Calu3 (cell line): ENCODE data around the gene SIGMAR1. TPM values are rescaled to one million over a fixed set of nuclear protein-coding genes. Genes with fewer than 3 reads are reported as not detected.

ENCODE experiments used
- BruUV-seq: library from RNA; stranded (reverse); fragments of 400-500 nt; replicated peaks from 2 replicates; lab custom pipeline; 2021; lab: Mats Ljungman, UMichigan
- CTCF ChIA-PET: fragments of 300-600 bp; sonication (Branson Sonifier 250); formaldehyde crosslinking; loops from one replicate; lab custom pipeline; 2022; ENCODE audit warnings: antibody characterized with exemption; lab: Charles Lee
- DNase-seq: peaks from one replicate; pipeline ENCODE4 v3.0.0; 2022
- H3K27ac Mint-ChIP-seq: one replicate; pipeline ENCODE4 v1.8.0; 2022; ENCODE audit warnings: mixed read lengths; ENCODE audit not compliant: unreplicated experiment
- H3K27me3 Mint-ChIP-seq: one replicate; pipeline ENCODE4 v1.8.0; 2022; ENCODE audit warnings: mixed read lengths; ENCODE audit not compliant: unreplicated experiment
- H3K36me3 Mint-ChIP-seq: one replicate; pipeline ENCODE4 v1.8.0; 2022; ENCODE audit warnings: mild to moderate bottlenecking, moderate library complexity, mixed read lengths; ENCODE audit not compliant: insufficient read depth, unreplicated experiment
- H3K4me1 Mint-ChIP-seq: one replicate; pipeline ENCODE4 v1.8.0; 2022; ENCODE audit warnings: mild to moderate bottlenecking, low read depth, mixed read lengths; ENCODE audit not compliant: unreplicated experiment
- H3K4me3 Mint-ChIP-seq: one replicate; pipeline ENCODE4 v1.8.0; 2022; ENCODE audit warnings: mild to moderate bottlenecking, low read depth, moderate library complexity, mixed read lengths; ENCODE audit not compliant: unreplicated experiment
- H3K9me3 Mint-ChIP-seq: one replicate; pipeline ENCODE4 v1.8.0; 2022; ENCODE audit warnings: low read depth, mixed read lengths; ENCODE audit not compliant: unreplicated experiment
- intact Hi-C: fragments of 100-400 bp; cut with micrococcal nuclease; formaldehyde crosslinking; loops from one replicate; pipeline ENCODE4 v1.10.0; 2022; ENCODE audit not compliant: unreplicated experiment
- total RNA-seq: library from RNA; stranded (reverse); gene quantifications from 2 replicates; pipeline ENCODE4 v1.2.3, GENCODE V29; 2022
- TF ChIP-seq, protein P1 (sequence below): fragments of 200-600 bp; IDR thresholded peaks from one replicate; pipeline ENCODE4 v1.8.0; 2022; ENCODE audit warnings: antibody characterized with exemption; ENCODE audit not compliant: unreplicated experiment

Gene SIGMAR1
- total RNA-seq, 1 experiment from 2014 or later: 65.6 TPM

DNA sequence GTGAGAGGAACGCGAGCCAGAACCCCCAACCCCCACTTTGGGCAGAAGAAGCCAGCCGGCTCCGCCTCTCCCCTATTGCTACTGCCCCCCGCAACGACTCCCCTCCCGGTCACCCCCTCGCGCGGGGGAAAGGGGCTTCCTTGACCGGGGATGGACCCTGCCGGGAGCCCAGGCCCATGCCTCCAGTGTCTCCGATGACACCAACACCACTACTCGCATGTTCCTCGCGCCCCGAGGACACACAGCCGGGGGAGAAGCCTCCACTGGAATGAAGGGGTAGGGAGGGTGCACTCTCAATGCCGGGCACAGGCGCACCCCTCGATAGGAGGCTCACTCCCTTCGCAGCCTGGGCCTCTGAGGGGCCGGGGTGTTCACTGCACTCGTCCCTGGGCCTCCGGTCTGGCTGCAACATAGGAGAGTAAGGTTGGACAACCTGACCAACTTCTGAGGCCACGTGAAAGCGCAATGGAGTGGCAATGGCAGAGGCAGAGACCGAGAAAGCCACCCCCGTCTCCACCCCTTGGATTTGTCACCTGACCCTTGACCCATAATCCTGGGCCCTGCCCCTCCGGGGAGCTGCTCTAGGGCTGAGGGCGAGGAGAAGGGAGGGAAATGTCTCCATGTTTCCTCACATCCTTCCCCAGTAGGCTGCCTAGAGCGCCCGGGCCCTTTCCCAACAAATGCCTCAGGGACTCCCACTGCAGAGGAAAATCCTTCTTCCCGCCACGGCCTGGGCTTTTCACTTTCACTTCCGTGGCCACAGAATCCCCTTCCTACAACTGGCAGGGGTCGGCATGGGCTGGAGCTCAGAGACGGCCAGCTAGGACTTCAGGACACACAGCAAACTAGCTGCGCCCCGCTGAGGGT lies 47.0 kb downstream of the SIGMAR1 start:
- BruUV-seq: no TSS peak
- no peak overlapping the region for H3K27ac Mint-ChIP-seq

DNA sequence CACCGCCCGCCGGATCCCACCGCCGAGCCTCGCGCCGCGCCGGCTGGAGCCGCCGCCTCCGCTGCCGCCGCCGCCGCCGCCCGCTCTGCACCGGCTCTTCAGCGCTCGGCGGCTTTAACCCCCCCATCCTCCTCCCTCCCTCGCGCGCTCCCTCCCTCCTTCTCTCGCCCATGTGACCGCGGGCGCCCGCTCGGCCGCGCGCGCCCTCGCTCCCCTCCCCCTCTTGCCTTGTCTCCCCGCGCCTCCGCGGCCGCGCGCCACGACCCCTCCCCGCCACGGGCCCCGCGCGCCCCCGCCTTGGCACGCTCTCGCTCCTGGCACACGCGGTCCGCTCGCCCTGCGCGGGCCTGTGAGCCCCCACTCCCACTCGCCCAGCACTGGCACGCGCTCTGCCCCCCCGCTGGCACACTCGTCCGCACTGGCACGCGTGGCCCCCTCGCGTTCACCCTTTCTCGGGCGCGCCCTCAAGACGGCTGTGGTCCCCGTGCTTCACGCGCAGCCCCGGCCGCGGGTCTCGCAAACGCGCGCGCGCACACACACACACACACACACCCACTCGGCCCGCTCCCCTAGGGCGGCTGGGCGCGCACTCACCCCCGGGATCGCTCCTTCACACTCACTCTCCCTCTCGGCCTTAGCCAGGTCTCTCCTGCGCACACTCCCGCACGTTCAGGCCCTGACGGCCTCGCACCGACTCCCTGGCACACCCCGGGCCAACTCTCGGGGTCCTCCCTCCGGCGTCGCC lies 47.8 kb downstream of the SIGMAR1 start, which contains the start of gene CNTFR:
CNTFR (minus strand) TSS at position 89 of the 745 bp plus-strand sequence. CDS start 20,743 bp downstream, outside the sequence.
- intact Hi-C loops: loop anchor here (5.0 to 10.0 kb wide), 3 partner anchors 43 to 185 kb away; no protein-coding TSS in a partner anchor
- CTCF ChIA-PET: interaction anchor here (0.7 kb wide), 1 partner anchor 88 kb away, joined by 5 read pairs; no protein-coding TSS in a partner anchor

More for the DNA sequence above, 47.0 kb downstream of the SIGMAR1 start:
- TF ChIP-seq, protein P1, sequence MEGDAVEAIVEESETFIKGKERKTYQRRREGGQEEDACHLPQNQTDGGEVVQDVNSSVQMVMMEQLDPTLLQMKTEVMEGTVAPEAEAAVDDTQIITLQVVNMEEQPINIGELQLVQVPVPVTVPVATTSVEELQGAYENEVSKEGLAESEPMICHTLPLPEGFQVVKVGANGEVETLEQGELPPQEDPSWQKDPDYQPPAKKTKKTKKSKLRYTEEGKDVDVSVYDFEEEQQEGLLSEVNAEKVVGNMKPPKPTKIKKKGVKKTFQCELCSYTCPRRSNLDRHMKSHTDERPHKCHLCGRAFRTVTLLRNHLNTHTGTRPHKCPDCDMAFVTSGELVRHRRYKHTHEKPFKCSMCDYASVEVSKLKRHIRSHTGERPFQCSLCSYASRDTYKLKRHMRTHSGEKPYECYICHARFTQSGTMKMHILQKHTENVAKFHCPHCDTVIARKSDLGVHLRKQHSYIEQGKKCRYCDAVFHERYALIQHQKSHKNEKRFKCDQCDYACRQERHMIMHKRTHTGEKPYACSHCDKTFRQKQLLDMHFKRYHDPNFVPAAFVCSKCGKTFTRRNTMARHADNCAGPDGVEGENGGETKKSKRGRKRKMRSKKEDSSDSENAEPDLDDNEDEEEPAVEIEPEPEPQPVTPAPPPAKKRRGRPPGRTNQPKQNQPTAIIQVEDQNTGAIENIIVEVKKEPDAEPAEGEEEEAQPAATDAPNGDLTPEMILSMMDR: no peak
- DNase-seq: peak; percentile 9
- Mint-ChIP-seq H3K4me1 (no peaks in the 10 kb centered on the region), H3K36me3 (peaks cover 6% of the 10 kb centered on the region), H3K9me3 (no peaks in the 10 kb centered on the region), H3K4me3 (peak overlapping the region; percentile 65), H3K27me3 (peaks cover 85% of the 10 kb centered on the region)
- CTCF ChIA-PET: interaction anchor here (1.0 to 2.3 kb wide), 2 partner anchors 11 to 43 kb away, joined by 4 to 22 read pairs; no protein-coding TSS in a partner anchor
- intact Hi-C loops: loop anchor here (5.0 to 10.0 kb wide), 3 partner anchors 43 to 186 kb away; no protein-coding TSS in a partner anchor

DNA sequence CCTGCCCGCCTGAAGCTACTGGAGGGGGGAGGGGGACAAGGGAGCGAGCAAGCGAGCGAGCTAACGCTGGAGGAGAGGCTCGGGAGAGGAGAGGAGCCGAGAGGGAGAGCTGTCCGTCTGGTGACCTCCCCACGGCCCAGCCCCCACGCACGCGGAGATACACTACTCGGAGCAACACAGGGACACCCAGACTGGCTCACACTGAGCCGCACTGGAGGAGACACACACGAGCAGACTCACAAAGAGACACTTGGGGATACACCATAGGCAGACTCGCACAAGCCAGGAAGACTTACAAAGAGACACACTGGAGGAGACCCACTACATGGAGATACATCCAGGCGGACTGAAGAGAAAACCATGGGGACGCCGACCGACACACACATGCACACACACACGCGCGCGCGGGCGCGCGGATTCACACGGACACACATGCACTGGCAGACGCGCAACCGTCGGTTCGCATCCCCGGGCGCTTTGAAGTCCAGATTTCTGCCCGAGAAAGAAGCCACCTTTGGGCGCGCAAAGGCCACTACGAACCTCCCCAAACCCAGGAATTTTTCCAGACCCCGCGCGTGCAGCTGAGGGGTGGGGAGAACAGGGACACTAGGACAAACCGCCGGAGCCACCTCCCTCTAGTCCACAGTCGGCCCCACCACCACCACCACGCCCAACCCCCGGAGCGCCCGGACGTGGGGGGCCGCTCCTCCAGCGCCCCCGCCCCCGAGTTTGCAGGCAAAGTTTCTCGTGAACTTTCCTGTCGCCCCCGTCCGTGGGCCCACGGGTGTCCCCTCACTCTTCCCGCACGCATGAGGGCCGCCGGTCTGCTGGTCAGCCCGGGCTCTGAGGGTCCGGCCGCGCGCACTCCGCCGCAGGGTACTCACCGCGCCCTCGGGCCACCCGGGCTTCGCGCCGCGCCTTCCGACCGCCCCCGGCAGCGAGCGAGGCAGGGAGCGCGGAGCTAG lies 48.6 kb downstream of the SIGMAR1 start:
- CTCF ChIA-PET: interaction anchor here (0.7 kb wide), 1 partner anchor 87 kb away, joined by 5 read pairs; no protein-coding TSS in a partner anchor
- Mint-ChIP-seq H3K27ac (no peak overlapping the region), H3K36me3 (peaks cover 6% of the 10 kb centered on the region), H3K9me3 (no peaks in the 10 kb centered on the region), H3K4me1 (no peaks in the 10 kb centered on the region), H3K27me3 (peaks cover 97% of the 10 kb centered on the region), H3K4me3 (peak overlapping the region; percentile 2)
- TF ChIP-seq, protein P1: no peak
- BruUV-seq: no TSS peak
- DNase-seq: no peak
- intact Hi-C loops: no loop called here

More for the DNA sequence above, 47.8 kb downstream of the SIGMAR1 start, which contains the start of gene CNTFR:
- TF ChIP-seq, protein P1: no peak
- BruUV-seq: no TSS peak
- Mint-ChIP-seq H3K4me1 (no peaks in the 10 kb centered on the region), H3K27me3 (peaks cover 91% of the 10 kb centered on the region), H3K9me3 (no peaks in the 10 kb centered on the region), H3K27ac (no peak within 1 kb of the TSS), H3K36me3 (peaks cover 6% of the 10 kb centered on the region), H3K4me3 (peak within 1 kb of the TSS; percentile 65)
- no peak for DNase-seq
